ENCODE results near the gene TCOF1.

TCOF1 gene

DNA sequence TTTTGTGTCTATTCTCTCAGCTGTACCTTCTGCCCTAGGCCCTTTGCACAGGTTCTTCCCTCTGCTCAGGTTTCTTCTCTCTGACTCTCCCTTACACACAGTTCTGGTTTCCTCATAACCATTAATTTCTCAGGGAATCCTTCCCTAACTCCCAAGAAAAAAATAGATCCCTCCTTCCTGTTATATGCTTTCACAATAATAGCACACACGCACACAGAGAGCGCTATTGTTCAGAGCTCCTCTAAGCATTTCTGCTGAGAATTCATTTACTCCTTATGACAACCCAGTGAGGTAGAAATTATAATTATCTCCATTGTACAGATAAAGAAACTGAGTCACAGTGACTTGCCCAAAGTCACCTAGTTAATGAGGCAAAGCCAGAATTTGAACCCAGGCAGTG is 1.7 kb upstream of the TCOF1 start:
- H3K27me3 ChIP-seq (ENCODE audit: control insufficient read depth, insufficient read depth, low read length): peaks cover 4% of the 10 kb centered on the region
- no peaks in the 10 kb centered on the region for H3K9me3 ChIP-seq (ENCODE audit: control insufficient read depth, insufficient read depth, low read length)
- H3K9ac ChIP-seq (ENCODE audit: low read depth, low read length): no peak overlapping the region
- peaks cover 3% of the 10 kb centered on the region for H3K4me1 ChIP-seq (ENCODE audit: control insufficient read depth, insufficient read depth, low read length)
- H3K4me3 ChIP-seq (ENCODE audit: low read depth, low read length): no peak overlapping the region
- peaks cover 13% of the 10 kb centered on the region for H3K36me3 ChIP-seq (ENCODE audit: control insufficient read depth, insufficient read depth, low read length)

DNA sequence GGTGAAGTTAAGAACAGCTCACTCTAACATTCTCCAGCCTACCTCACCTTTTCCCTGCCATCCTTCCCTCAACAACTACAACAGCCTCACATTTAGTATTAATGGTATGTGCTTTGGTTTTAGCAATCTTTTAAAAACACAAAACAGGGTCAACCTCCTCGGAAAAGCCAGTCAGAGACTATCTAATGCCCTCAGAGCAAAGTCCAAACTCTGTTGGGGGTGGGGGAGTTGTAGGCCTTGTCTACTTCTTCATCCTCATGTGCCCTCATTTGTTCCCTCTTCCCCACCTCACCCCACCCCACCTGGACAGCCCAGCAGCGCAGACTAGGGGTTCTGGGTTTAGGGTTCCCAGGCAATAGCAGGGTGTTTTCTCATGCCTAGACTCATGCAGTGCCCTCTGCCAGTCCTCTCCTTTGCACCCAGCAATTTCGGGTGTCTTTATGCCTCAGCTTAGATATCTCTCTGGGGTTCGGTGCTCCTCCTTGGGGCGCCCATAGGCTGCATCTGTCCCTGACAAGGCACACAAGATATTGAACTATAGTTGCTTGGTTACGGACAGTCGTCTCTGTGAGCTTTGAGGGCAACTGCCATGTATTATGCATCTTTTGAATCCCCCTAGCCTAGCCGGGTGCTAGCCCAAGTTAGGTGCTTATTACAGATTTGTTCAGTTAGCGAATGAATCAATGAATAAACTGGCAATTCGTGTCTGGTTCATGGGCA is 762 bp upstream of the TCOF1 start:
- Histone ChIP-seq H3K36me3 (ENCODE audit: control insufficient read depth, insufficient read depth, low read length) (peaks cover 23% of the 10 kb centered on the region), H3K4me3 (ENCODE audit: low read depth, low read length) (peak overlapping the region; percentile 47), H3K9me3 (ENCODE audit: control insufficient read depth, insufficient read depth, low read length) (no peaks in the 10 kb centered on the region), H3K27me3 (ENCODE audit: control insufficient read depth, insufficient read depth, low read length) (peaks cover 4% of the 10 kb centered on the region), H3K9ac (ENCODE audit: low read depth, low read length) (peak overlapping the region; percentile 28), H3K4me1 (ENCODE audit: control insufficient read depth, insufficient read depth, low read length) (peaks cover 3% of the 10 kb centered on the region)

DNA sequence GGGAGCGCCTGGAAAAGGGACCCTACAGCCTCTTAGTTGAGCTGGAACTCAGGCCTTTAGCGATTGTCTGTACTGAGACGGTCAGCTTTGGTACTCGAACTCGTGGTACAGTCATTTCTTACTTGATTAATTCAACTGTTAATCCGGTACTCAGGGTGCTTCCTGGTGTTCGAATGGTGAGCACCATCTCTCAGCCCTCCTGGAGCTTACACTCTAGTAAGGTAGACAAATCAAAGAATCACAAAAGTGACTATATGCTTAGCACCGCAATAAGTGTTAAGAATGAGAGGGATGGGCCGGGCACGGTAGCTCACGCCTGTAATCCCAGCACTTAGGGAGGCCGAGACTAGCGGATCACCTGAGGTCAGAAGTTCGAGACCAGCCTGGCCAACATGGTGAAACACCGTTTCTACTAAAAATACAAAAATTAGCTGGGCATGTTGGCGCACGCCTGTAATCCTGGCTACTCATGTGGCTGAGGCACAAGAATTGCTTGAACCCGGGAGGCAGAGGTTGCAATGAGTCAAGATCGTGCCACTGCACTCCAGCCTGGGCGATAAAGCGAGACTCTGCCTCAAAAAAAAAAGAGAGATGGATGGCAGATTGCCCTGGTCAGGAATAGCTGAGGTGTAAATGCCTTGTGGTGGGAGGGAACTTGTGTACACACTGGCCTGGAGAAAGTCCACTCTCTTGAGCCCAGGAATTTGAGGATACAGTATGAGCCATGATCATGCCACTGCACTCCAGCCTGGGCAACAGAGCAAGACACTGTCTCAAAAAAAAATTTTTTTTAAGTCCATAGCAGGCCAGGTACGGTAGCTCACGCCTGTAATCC is 981 bp downstream of the TCOF1 start:
- peaks cover 40% of the 10 kb centered on the region for H3K36me3 ChIP-seq (ENCODE audit: control insufficient read depth, insufficient read depth, low read length)
- peaks cover 4% of the 10 kb centered on the region for H3K27me3 ChIP-seq (ENCODE audit: control insufficient read depth, insufficient read depth, low read length)
- peaks cover 3% of the 10 kb centered on the region for H3K4me1 ChIP-seq (ENCODE audit: control insufficient read depth, insufficient read depth, low read length)
- no peaks in the 10 kb centered on the region for H3K9me3 ChIP-seq (ENCODE audit: control insufficient read depth, insufficient read depth, low read length)
- peak overlapping the region; percentile 97 for H3K9ac ChIP-seq (ENCODE audit: low read depth, low read length)
- H3K4me3 ChIP-seq (ENCODE audit: low read depth, low read length): peak overlapping the region; percentile 90

DNA sequence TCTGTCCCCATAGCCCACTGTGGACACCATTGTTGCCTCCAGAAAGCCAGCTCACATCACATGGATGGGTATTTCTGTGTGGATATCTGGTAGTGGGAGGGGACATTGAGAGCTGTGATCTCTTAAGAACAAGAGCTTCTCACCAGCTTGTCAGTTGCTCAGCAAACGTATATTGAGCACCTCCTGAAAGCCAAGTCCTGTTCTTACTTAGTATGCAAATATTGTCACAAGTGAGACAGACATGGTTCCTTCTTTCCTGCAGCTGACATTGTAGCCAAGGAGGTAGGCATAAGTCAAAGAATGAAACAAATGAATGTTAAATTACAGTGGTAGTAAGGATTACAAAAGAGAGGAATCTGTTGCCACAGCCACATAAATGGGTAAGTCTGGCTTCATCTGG is 3.8 kb downstream of the TCOF1 start:
- Histone ChIP-seq H3K9me3 (ENCODE audit: control insufficient read depth, insufficient read depth, low read length) (no peaks in the 10 kb centered on the region), H3K9ac (ENCODE audit: low read depth, low read length) (no peak overlapping the region), H3K36me3 (ENCODE audit: control insufficient read depth, insufficient read depth, low read length) (peaks cover 62% of the 10 kb centered on the region), H3K27me3 (ENCODE audit: control insufficient read depth, insufficient read depth, low read length) (no peaks in the 10 kb centered on the region), H3K4me3 (ENCODE audit: low read depth, low read length) (no peak overlapping the region), H3K4me1 (ENCODE audit: control insufficient read depth, insufficient read depth, low read length) (peaks cover 3% of the 10 kb centered on the region)

DNA sequence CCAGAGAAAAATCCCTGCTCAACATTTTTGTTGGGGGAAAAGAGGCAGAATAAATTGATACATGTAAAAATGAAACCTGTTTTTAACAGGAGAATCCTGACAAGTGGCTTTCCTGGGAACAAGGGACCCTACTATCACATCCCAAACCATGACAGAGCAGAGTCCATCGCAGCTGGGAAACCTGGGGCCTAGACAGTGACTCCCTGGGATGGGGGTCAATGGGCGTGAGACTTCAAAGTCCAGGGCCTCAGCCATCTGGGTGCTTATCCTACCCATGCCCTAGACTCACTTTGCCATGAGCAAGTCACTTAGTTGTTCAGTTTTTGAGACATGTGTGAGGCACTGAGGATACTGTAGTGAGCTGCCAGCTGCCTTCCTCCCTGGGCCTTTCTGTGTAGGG is 5.7 kb downstream of the TCOF1 start:
- no peak overlapping the region for H3K9ac ChIP-seq (ENCODE audit: low read depth, low read length)
- peaks cover 74% of the 10 kb centered on the region for H3K36me3 ChIP-seq (ENCODE audit: control insufficient read depth, insufficient read depth, low read length)
- no peaks in the 10 kb centered on the region for H3K27me3 ChIP-seq (ENCODE audit: control insufficient read depth, insufficient read depth, low read length)
- no peak overlapping the region for H3K4me3 ChIP-seq (ENCODE audit: low read depth, low read length)
- peaks cover 3% of the 10 kb centered on the region for H3K4me1 ChIP-seq (ENCODE audit: control insufficient read depth, insufficient read depth, low read length)
- H3K9me3 ChIP-seq (ENCODE audit: control insufficient read depth, insufficient read depth, low read length): no peaks in the 10 kb centered on the region

DNA sequence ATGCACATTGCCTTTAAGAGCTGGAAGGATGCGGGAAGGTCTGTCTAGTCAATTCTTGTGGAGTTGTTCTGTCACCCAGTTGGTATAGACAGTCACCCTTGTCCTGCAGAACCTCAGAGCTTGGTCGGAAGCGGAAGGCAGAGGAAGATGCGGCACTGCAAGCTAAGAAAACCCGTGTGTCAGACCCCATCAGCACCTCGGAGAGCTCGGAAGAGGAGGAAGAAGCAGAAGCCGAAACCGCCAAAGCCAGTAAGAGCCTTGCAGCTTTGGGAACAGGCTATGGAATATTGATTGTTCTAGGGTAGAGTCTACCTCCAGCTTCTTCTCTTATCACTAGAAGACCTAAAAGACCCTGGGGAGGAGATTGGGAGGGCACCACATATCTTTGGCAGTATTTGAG is 6.5 kb downstream of the TCOF1 start:
- peaks cover 82% of the 10 kb centered on the region for H3K36me3 ChIP-seq (ENCODE audit: control insufficient read depth, insufficient read depth, low read length)
- H3K4me1 ChIP-seq (ENCODE audit: control insufficient read depth, insufficient read depth, low read length): no peaks in the 10 kb centered on the region
- no peak overlapping the region for H3K4me3 ChIP-seq (ENCODE audit: low read depth, low read length)
- no peaks in the 10 kb centered on the region for H3K27me3 ChIP-seq (ENCODE audit: control insufficient read depth, insufficient read depth, low read length)
- no peak overlapping the region for H3K9ac ChIP-seq (ENCODE audit: low read depth, low read length)
- no peaks in the 10 kb centered on the region for H3K9me3 ChIP-seq (ENCODE audit: control insufficient read depth, insufficient read depth, low read length)

DNA sequence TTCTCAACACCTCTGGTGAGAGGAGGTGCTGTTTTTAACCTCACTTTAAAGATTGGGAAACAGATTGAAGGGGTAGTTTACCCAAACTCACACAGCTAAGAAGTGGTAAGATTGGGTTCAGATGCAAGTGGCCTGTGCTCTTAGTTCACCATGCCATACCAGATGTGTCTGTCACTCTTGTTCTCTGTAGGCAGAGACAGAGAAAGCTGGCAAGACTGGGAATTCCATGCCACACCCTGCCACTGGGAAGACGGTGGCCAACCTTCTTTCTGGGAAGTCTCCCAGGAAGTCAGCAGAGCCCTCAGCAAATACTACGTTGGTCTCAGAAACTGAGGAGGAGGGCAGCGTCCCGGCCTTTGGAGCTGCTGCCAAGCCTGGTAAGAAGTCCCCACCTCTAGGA is 11.0 kb downstream of the TCOF1 start:
- no peak overlapping the region for H3K4me3 ChIP-seq (ENCODE audit: low read depth, low read length)
- no peaks in the 10 kb centered on the region for H3K9me3 ChIP-seq (ENCODE audit: control insufficient read depth, insufficient read depth, low read length)
- H3K9ac ChIP-seq (ENCODE audit: low read depth, low read length): no peak overlapping the region
- H3K36me3 ChIP-seq (ENCODE audit: control insufficient read depth, insufficient read depth, low read length): peaks cover 85% of the 10 kb centered on the region
- no peaks in the 10 kb centered on the region for H3K27me3 ChIP-seq (ENCODE audit: control insufficient read depth, insufficient read depth, low read length)
- H3K4me1 ChIP-seq (ENCODE audit: control insufficient read depth, insufficient read depth, low read length): no peaks in the 10 kb centered on the region

DNA sequence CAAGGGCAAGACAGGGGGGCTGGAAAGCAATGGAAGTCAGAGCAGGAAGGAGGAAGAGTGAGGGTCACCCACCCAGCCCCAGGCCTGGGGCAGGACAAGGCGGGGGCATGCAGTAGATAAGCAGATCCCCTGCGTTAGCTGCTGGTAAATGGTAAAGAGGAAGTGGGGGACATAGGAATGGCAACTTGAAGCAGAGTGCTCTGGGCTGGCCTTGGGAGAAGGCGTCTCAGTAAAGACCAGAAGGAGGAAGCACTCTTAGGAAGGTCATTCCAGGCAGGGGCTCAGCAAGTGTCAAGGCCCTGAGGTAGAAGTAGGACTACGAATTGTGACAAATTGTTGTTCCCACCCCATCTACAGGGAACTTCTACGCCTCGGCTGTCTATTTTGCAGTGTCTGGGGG is 15.1 kb downstream of the TCOF1 start:
- Histone ChIP-seq H3K9ac (ENCODE audit: low read depth, low read length) (no peak overlapping the region), H3K36me3 (ENCODE audit: control insufficient read depth, insufficient read depth, low read length) (peaks cover 96% of the 10 kb centered on the region), H3K4me1 (ENCODE audit: control insufficient read depth, insufficient read depth, low read length) (no peaks in the 10 kb centered on the region)

DNA sequence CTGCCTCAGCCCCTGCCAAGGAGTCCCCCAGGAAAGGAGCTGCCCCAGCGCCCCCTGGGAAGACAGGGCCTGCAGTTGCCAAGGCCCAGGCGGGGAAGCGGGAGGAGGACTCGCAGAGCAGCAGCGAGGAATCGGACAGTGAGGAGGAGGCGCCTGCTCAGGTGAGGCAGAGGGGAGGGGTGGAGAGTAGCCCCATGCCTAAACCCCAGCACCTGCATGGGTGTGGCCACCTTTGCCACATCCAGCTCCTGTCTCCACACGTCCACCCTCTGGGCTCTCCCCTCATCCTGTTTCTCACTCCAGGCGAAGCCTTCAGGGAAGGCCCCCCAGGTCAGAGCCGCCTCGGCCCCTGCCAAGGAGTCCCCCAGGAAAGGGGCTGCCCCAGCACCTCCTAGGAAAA is 17.2 kb downstream of the TCOF1 start:
- H3K4me3 ChIP-seq (ENCODE audit: low read depth, low read length): no peak overlapping the region
- H3K9me3 ChIP-seq (ENCODE audit: control insufficient read depth, insufficient read depth, low read length): no peaks in the 10 kb centered on the region
- H3K9ac ChIP-seq (ENCODE audit: low read depth, low read length): no peak overlapping the region
- no peaks in the 10 kb centered on the region for H3K4me1 ChIP-seq (ENCODE audit: control insufficient read depth, insufficient read depth, low read length)
- no peaks in the 10 kb centered on the region for H3K27me3 ChIP-seq (ENCODE audit: control insufficient read depth, insufficient read depth, low read length)
- H3K36me3 ChIP-seq (ENCODE audit: control insufficient read depth, insufficient read depth, low read length): peaks cover 95% of the 10 kb centered on the region

More for the DNA sequence above, 15.1 kb downstream of the TCOF1 start:
- Histone ChIP-seq H3K27me3 (ENCODE audit: control insufficient read depth, insufficient read depth, low read length) (no peaks in the 10 kb centered on the region), H3K4me3 (ENCODE audit: low read depth, low read length) (no peak overlapping the region), H3K9me3 (ENCODE audit: control insufficient read depth, insufficient read depth, low read length) (no peaks in the 10 kb centered on the region)

DNA sequence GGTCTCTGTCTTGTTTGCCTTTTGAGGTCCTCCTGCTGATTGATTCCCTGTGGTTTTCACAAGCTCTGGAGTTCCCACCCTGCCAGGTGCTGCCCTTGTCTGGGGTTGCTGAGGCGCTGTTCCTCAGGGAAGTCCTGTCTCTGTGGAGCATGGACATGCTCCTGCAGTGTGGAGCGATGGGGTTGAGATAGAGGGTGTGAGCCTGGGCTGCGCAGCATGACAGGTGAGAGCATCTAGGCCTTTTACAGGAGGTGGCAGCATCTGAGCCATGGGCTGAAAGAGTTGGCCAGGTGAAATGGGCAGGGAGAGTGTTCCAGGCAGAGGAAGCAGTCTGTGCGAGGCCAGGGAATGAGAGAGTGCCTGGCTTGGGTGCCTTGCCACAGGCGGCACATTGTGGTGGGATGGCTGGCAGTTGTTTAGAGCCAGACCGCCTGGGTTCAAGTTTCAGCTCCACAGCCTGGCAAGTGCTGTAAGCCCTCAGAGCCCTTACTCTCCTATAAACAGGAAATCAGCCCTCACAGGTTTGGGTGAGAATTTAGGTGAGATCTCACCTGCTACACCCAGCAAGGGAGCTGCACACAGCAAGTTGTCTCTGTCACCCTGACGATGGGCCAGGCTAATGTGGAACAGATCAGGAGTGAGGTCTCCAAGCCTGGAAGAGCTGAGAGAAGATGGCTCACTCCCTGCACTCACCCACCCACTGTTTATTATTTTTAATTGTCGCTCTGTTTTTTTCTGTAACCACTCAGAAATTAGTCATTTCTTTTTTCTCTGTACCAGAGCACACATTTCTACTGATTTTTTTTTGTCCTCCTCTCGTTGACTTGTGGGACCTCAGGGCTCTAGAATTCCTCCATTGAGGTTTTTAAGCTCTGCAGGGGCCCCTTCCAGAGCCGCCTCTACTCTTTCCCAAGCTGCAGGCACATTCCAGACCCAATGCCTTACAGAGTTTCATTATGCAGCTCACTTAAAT is 19.6 kb downstream of the TCOF1 start:
- H3K36me3 ChIP-seq (ENCODE audit: control insufficient read depth, insufficient read depth, low read length): peaks cover 87% of the 10 kb centered on the region
- no peaks in the 10 kb centered on the region for H3K4me1 ChIP-seq (ENCODE audit: control insufficient read depth, insufficient read depth, low read length)
- no peak overlapping the region for H3K9ac ChIP-seq (ENCODE audit: low read depth, low read length)
- H3K9me3 ChIP-seq (ENCODE audit: control insufficient read depth, insufficient read depth, low read length): no peaks in the 10 kb centered on the region
- no peaks in the 10 kb centered on the region for H3K27me3 ChIP-seq (ENCODE audit: control insufficient read depth, insufficient read depth, low read length)
- no peak overlapping the region for H3K4me3 ChIP-seq (ENCODE audit: low read depth, low read length)

DNA sequence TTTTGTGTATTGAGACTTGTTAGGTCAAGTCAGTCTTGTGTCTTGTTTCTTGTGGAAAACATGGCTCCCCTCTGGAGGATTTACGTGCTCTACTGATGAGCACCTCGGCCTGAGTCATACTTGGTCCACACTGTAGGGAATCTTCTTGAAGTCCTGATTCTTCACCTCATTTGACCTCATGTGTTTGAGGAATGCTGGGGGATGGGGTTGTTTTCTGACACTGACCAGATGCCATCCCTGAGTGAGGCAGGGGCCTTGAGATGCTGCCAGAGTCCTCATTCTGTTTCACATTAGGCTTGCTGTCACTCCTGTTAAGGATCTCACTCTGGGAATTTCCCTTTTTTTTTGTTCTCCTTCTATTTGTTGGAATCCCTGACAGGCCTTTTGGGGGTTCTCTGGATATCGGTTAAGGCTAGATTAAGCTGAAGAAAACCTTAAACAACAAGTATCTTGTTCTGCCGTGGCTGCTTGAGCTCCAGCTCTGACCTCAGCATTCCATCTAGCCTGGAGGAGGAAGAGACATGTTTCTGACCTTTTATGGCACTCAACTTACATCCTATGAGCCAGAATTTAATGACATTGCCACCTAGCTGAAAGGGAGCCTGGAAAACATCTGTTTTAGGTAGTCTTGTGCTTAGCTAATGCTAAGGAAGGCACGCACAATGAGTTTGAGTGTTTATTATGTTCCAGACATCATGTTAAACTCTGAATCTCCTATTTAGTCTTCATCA is 20.6 kb downstream of the TCOF1 start:
- peaks cover 87% of the 10 kb centered on the region for H3K36me3 ChIP-seq (ENCODE audit: control insufficient read depth, insufficient read depth, low read length)
- H3K4me1 ChIP-seq (ENCODE audit: control insufficient read depth, insufficient read depth, low read length): no peaks in the 10 kb centered on the region
- H3K9ac ChIP-seq (ENCODE audit: low read depth, low read length): no peak overlapping the region
- no peaks in the 10 kb centered on the region for H3K27me3 ChIP-seq (ENCODE audit: control insufficient read depth, insufficient read depth, low read length)
- H3K4me3 ChIP-seq (ENCODE audit: low read depth, low read length): no peak overlapping the region
- H3K9me3 ChIP-seq (ENCODE audit: control insufficient read depth, insufficient read depth, low read length): no peaks in the 10 kb centered on the region

All from iPS-15b (cell line).